ENCODE results near the gene MTMR10. TPM values are rescaled to one million over a fixed set of nuclear protein-coding genes. Genes with fewer than 3 reads are reported as not detected.

Gene MTMR10
- total and polyA plus RNA-seq, 2 experiments from 2014 or later = 4.3 to 11.3 TPM

GRCh38 chr15:31037731-31038477 lies 46.5 kb upstream of the MTMR10 start (continued):
- TF ChIP-seq REST (IDR thresholded peaks at IDR 0.05; ENCODE audit: unreplicated experiment) = no peak
- TF ChIP-seq ZNF114 (CRISPR knock-in tag; IDR thresholded peaks at IDR 0.05) = no peak

GRCh38 chr15:31036783-31037182 lies 45.4 kb upstream of the MTMR10 start:
- Histone ChIP-seq H3K36me3 (ENCODE audit: insufficient read depth) (no peaks in the 10 kb centered on the region), H3K27ac (ENCODE audit: low read depth) (no peak overlapping the region), H3K4me3 (no peak overlapping the region), H3K4me1 (ENCODE audit: insufficient read depth) (peaks cover 9% of the 10 kb centered on the region; the same call in 1 of the 2 replicates), H3F3A (replicated peaks; ENCODE audit: low read depth) (no peaks in the 10 kb centered on the region), H4K20me1 (replicated peaks; ENCODE audit: insufficient read depth) (no peaks in the 10 kb centered on the region), H3K27me3 (ENCODE audit: insufficient read depth) (no peaks in the 10 kb centered on the region), H3K4me2 (no peak overlapping the region), H3K9me2 (ENCODE audit: insufficient read depth) (peaks cover 4% of the 10 kb centered on the region; the same call in 1 of the 2 replicates), H2AFZ (peak overlapping the region; percentile 38; the same call in 1 of the 2 replicates), H3K79me2 (replicated peaks; ENCODE audit: insufficient read depth) (no peaks in the 10 kb centered on the region)
- no peaks in the 10 kb centered on the region for H3K36me3 Mint-ChIP-seq (ENCODE audit: low read depth)
- no peak overlapping the region for H3K4me3 Mint-ChIP-seq
- no peak overlapping the region; the same call in 1 of the 2 replicates for H3K27ac Mint-ChIP-seq
- H3K4me1 Mint-ChIP-seq = peaks cover 18% of the 10 kb centered on the region
- no peak for DNase-seq (ENCODE audit: low spot score)
- no peaks in the 10 kb centered on the region; the same call in 2 of the 3 replicates for H3K9me3 Mint-ChIP-seq
- H3K27me3 Mint-ChIP-seq (ENCODE audit: insufficient read depth, low read depth, poor library complexity) = peaks cover 12% of the 10 kb centered on the region
- ATAC-seq = peak; percentile 46
- TF ChIP-seq NANOG (IDR thresholded peaks at IDR 0.05; ENCODE audit: borderline replicate concordance) (no peak), JUNB (IDR thresholded peaks at IDR 0.05; ENCODE audit: unreplicated experiment) (no peak), REST (IDR thresholded peaks at IDR 0.05; ENCODE audit: unreplicated experiment) (no peak), EZH2phosphoT487 (IDR thresholded peaks at IDR 0.05; ENCODE audit: unreplicated experiment) (no peak), EZH2 (IDR thresholded peaks at IDR 0.05; ENCODE audit: low read depth, unreplicated experiment) (no peak), ZNF462 (CRISPR knock-in tag; IDR thresholded peaks at IDR 0.05) (no peak), ZNF331 (CRISPR knock-in tag; IDR thresholded peaks at IDR 0.05; ENCODE audit: low read depth) (no peak), ZNF114 (CRISPR knock-in tag; IDR thresholded peaks at IDR 0.05) (no peak), POLR2AphosphoS5 (IDR thresholded peaks at IDR 0.05; ENCODE audit: low read depth) (no peak)
